CD14-positive monocyte (primary cell): Measurements from ENCODE around the gene TNFRSF11A. TPM values are rescaled to one million over a fixed set of nuclear protein-coding genes. Genes with fewer than 3 reads are reported as not detected.
A peak's percentile ranks its signal among the peaks of the same experiment; 100 is the strongest.

Experiments
- DNase-seq, 3 donors: peaks; one replicate each; pipeline ENCODE4 v3.0.0-alpha.2; 2011 to 2022
- H2AFZ ChIP-seq: 2 replicates; pipeline ENCODE4 v1.6.0; 2012; ENCODE audit warnings: mild to moderate bottlenecking, low read depth, low read length, inconsistent platforms; ENCODE audit not compliant: insufficient read depth, poor library complexity, severe bottlenecking
- H3K27ac ChIP-seq, 2 donors: 1 replicate in 1 of 2; 2 replicates in 1 of 2; pipeline ENCODE4 v1.5.1; 2012 to 2013; ENCODE audit warnings: low read length in 2 of 2, control low read depth in 1 of 2, inconsistent platforms in 1 of 2, low read depth in 1 of 2, mild to moderate bottlenecking in 1 of 2
- H3K27me3 ChIP-seq, 2 donors: one replicate each; pipeline versions ENCODE4 v1.6.0 to v1.6.1; 2011 to 2013; ENCODE audit warnings: low read length in 2 of 2; ENCODE audit not compliant: control insufficient read depth in 2 of 2, insufficient read depth in 2 of 2
- H3K36me3 ChIP-seq, 2 donors: replicated peaks in 1 of 2; 1 replicate in 1 of 2; 2 replicates in 1 of 2; pipeline versions ENCODE4 v1.5.1 to v1.6.1; 2012 to 2013; ENCODE audit warnings: low read length in 2 of 2, control low read depth in 1 of 2, inconsistent platforms in 1 of 2, mild to moderate bottlenecking in 1 of 2; ENCODE audit not compliant: insufficient read depth in 2 of 2, control insufficient read depth in 1 of 2
- H3K4me1 ChIP-seq, 2 donors: 1 replicate in 1 of 2; 2 replicates in 1 of 2; pipeline versions ENCODE4 v1.5.1 to v1.6.1; 2012 to 2013; ENCODE audit warnings: low read length in 2 of 2, control low read depth in 1 of 2, inconsistent platforms in 1 of 2, mild to moderate bottlenecking in 1 of 2, moderate library complexity in 1 of 2; ENCODE audit not compliant: insufficient read depth in 2 of 2, control insufficient read depth in 1 of 2
- H3K4me2 ChIP-seq: replicated peaks from 2 replicates; pipeline ENCODE3; 2012; ENCODE audit warnings: low read length, moderate library complexity, mild to moderate bottlenecking; ENCODE audit not compliant: poor library complexity, severe bottlenecking; ENCODE audit errors: extremely low read depth
- H3K4me3 ChIP-seq, 3 experiments: fragments of 200-600 bp in 1 of 3; sonication (generic) in 1 of 3; replicated peaks in 1 of 3; 1 replicate in 2 of 3; 2 replicates in 1 of 3; pipeline ENCODE4 v1.5.1; 2011 to 2013; ENCODE audit warnings: low read length in 3 of 3, mild to moderate bottlenecking in 3 of 3, control low read depth in 2 of 3, low read depth in 2 of 3, inconsistent platforms in 1 of 3, moderate library complexity in 1 of 3
- H3K79me2 ChIP-seq: 2 replicates; pipeline ENCODE4 v1.6.0; 2012; ENCODE audit warnings: mild to moderate bottlenecking, control low read depth, inconsistent platforms, low read length, moderate library complexity; ENCODE audit not compliant: insufficient read depth
- H3K9ac ChIP-seq: 2 replicates; pipeline ENCODE4 v1.6.0; 2017; ENCODE audit warnings: low read length, mild to moderate bottlenecking; ENCODE audit not compliant: insufficient read depth, poor library complexity, severe bottlenecking
- H3K9me3 ChIP-seq, 2 donors: replicated peaks in 1 of 2; 1 replicate in 1 of 2; 2 replicates in 1 of 2; pipeline versions ENCODE4 v1.5.1 to v1.6.1; 2012 to 2013; ENCODE audit warnings: low read length in 2 of 2, control low read depth in 1 of 2; ENCODE audit not compliant: control insufficient read depth in 1 of 2, insufficient read depth in 1 of 2
- H4K20me1 ChIP-seq: 2 replicates; pipeline ENCODE4 v1.6.0; 2012; ENCODE audit warnings: mild to moderate bottlenecking, low read length, control low read depth, moderate library complexity; ENCODE audit not compliant: insufficient read depth
- H3K27ac Mint-ChIP-seq, 7 donors: one replicate each; pipeline ENCODE4 v1.8.0; 2020; ENCODE audit warnings: mild to moderate bottlenecking in 7 of 7, mixed read lengths in 7 of 7, moderate library complexity in 6 of 7, inconsistent platforms in 2 of 7
- H3K27me3 Mint-ChIP-seq, 3 donors: one replicate each; pipeline ENCODE4 v1.8.0; 2021 to 2022; ENCODE audit warnings: low read depth in 3 of 3, mild to moderate bottlenecking in 3 of 3, mixed read lengths in 3 of 3, moderate library complexity in 3 of 3, inconsistent platforms in 1 of 3
- H3K36me3 Mint-ChIP-seq, 2 donors: one replicate each; pipeline ENCODE4 v1.8.0; 2020; ENCODE audit warnings: mixed read lengths in 2 of 2, inconsistent platforms in 1 of 2, mild to moderate bottlenecking in 1 of 2
- H3K4me1 Mint-ChIP-seq: one replicate; pipeline ENCODE4 v1.8.0; 2020; ENCODE audit warnings: mild to moderate bottlenecking, mixed read lengths
- H3K4me3 Mint-ChIP-seq, 2 donors: one replicate each; pipeline ENCODE4 v1.8.0; 2020; ENCODE audit warnings: mild to moderate bottlenecking in 2 of 2, mixed read lengths in 2 of 2, moderate library complexity in 1 of 2
- H3K9me3 Mint-ChIP-seq, 7 donors: one replicate each; pipeline ENCODE4 v1.8.0; 2020 to 2022; ENCODE audit warnings: mixed read lengths in 7 of 7, mild to moderate bottlenecking in 6 of 7, moderate library complexity in 6 of 7, inconsistent platforms in 2 of 7
- WGBS: methylation state at CpG from one replicate; pipeline ENCODE4 v1.1.5; 2013; ENCODE audit warnings: missing lambda C conversion rate; ENCODE audit not compliant: insufficient coverage; 5-methylcytosine and 5-hydroxymethylcytosine counted together
- intact Hi-C, 2 donors: fragments of 100-400 bp; cut with micrococcal nuclease; formaldehyde crosslinking; loops; one replicate each; pipeline versions ENCODE4 v1.15.0 to v1.15.1; 2023
- polyA plus RNA-seq, 3 donors: library from polyadenylated mRNA; depleted of rRNA in 1 of 3; unstranded in 2 of 3; stranded (reverse) in 1 of 3; fragments of 300-500 nt in 2 of 3; fragments of >200 nt in 1 of 3; fragmentation: Illumina TruSeq in 2 of 3; gene quantifications; 1 replicate in 2 of 3; 2 replicates in 1 of 3; pipeline ENCODE4 v1.2.3, GENCODE V29; 2012 to 2021
- TF ChIP-seq, protein P1 (sequence below): fragments of 200-600 bp; IDR thresholded peaks from one replicate; pipeline ENCODE4 v1.8.0; 2022; ENCODE audit warnings: antibody characterized with exemption, mild to moderate bottlenecking

Gene TNFRSF11A
- polyA plus RNA-seq, 3 donors, result 0.05 to 0.67 (median 0.24) TPM

GRCh38 chr18:62285281-62285680 is 39.8 kb upstream of the TNFRSF11A start:
- Histone ChIP-seq H3K4me1 (peaks cover 38 to 60% of the 10 kb centered on the region in 2 donors), H3K4me3 (no peak overlapping the region), H3K79me2 (peaks cover 12% of the 10 kb centered on the region), H4K20me1 (no peaks in the 10 kb centered on the region), H3K9ac (no peak overlapping the region), H2AFZ (no peak overlapping the region), H3K27ac (no peak overlapping the region), H3K36me3 (peaks cover 12 to 54% of the 10 kb centered on the region in 2 donors), H3K4me2 (no peak overlapping the region), H3K9me3 (no peaks in the 10 kb centered on the region), H3K27me3 (no peaks in the 10 kb centered on the region)
- H3K27me3 Mint-ChIP-seq, result peaks cover 0 to 3% (median 0%) of the 10 kb centered on the region in 3 donors
- intact Hi-C loops, result no loop called here
- H3K9me3 Mint-ChIP-seq, result no peaks in the 10 kb centered on the region
- peaks cover 53% of the 10 kb centered on the region for H3K4me1 Mint-ChIP-seq
- WGBS, result 94% methylated on average over 2 of the region's 6 CpGs
- TF ChIP-seq, protein P1, sequence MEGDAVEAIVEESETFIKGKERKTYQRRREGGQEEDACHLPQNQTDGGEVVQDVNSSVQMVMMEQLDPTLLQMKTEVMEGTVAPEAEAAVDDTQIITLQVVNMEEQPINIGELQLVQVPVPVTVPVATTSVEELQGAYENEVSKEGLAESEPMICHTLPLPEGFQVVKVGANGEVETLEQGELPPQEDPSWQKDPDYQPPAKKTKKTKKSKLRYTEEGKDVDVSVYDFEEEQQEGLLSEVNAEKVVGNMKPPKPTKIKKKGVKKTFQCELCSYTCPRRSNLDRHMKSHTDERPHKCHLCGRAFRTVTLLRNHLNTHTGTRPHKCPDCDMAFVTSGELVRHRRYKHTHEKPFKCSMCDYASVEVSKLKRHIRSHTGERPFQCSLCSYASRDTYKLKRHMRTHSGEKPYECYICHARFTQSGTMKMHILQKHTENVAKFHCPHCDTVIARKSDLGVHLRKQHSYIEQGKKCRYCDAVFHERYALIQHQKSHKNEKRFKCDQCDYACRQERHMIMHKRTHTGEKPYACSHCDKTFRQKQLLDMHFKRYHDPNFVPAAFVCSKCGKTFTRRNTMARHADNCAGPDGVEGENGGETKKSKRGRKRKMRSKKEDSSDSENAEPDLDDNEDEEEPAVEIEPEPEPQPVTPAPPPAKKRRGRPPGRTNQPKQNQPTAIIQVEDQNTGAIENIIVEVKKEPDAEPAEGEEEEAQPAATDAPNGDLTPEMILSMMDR, result no peak
- no peak for DNase-seq
- H3K36me3 Mint-ChIP-seq, result peaks cover 36 to 52% of the 10 kb centered on the region in 2 donors
- peak overlapping the region in 6 of 7 donors; percentile 4 to 70 (median 41) for H3K27ac Mint-ChIP-seq
- no peak overlapping the region for H3K4me3 Mint-ChIP-seq

DNA sequence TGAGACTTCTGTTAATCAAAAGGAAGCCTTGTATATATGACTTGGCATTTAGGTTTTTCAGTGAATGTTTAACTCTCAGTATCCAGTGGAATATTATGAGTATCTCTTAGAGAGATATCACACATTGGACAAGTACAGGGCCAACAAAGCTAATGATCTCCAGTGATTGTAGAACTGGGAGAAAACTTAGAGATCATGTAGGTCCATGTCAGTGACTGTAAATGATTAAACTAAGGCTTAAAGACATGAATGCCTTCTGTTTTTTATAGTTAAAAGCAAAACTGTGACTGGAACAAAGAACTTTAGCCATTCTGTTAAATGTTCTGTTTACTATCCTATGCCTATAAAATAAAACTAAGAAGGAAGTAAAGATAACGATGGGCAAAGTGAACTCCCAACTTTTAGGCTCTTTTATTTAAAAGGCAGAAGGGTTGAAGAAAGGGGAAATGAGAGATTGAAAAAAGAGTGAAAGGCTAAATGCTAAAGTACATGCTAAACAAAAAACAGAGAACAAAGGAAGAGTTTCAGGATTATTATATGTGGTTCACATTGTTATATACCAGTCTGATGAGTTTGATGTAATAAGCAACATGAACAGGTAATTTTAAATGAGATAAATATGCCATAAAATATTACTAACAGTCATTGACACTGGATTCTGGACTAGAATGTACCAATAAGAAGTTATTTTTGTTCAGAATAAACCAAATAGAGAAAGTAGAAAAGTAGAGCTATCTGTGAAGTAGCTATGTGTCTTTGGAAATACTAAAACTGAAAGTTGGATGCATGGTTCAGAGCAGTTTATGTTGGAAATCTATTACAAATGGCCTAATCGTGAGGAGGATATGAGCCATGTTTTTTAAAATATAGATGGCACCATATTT is 37.1 kb upstream of the TNFRSF11A start:
- DNase-seq, result peak in 2 of 3 donors; percentile 5 to 18
- WGBS, result no CpG with 5 or more reads among the region's 2 CpGs
- peaks cover 26 to 66% of the 10 kb centered on the region in 2 donors for H3K36me3 ChIP-seq
- intact Hi-C loops, result no loop called here
- H3K9me3 ChIP-seq, result no peaks in the 10 kb centered on the region
- H3K4me1 Mint-ChIP-seq, result peaks cover 38% of the 10 kb centered on the region
- peak overlapping the region in 1 of 3 experiments; percentile 51 for H3K4me3 ChIP-seq
- H3K27me3 Mint-ChIP-seq, result peaks cover 0 to 3% (median 0%) of the 10 kb centered on the region in 3 donors
- no peaks in the 10 kb centered on the region for H4K20me1 ChIP-seq
- no peak overlapping the region for H2AFZ ChIP-seq
- H3K36me3 Mint-ChIP-seq, result peaks cover 34 to 41% of the 10 kb centered on the region in 2 donors
- H3K27me3 ChIP-seq, result no peaks in the 10 kb centered on the region
- no peak overlapping the region for H3K4me3 Mint-ChIP-seq
- peak overlapping the region; percentile 46 for H3K4me2 ChIP-seq
- no peak overlapping the region for H3K9ac ChIP-seq
- no peaks in the 10 kb centered on the region for H3K9me3 Mint-ChIP-seq
- peaks cover 20 to 38% of the 10 kb centered on the region in 2 donors for H3K4me1 ChIP-seq
- peak overlapping the region in 1 of 2 donors; percentile 72 for H3K27ac ChIP-seq
- H3K27ac Mint-ChIP-seq, result peak overlapping the region; percentile 58 to 92 (median 79)
- peaks cover 6% of the 10 kb centered on the region for H3K79me2 ChIP-seq
- TF ChIP-seq, protein P1, result no peak
